Uterus (tissue), 4 donors: ENCODE results near the gene SERPINA4. TPM values are rescaled to one million over a fixed set of nuclear protein-coding genes. Genes with fewer than 3 reads are reported as not detected.

Experiments used
- DNase-seq, 2 donors: peaks; one replicate each; pipeline ENCODE4 v3.0.0-alpha.2; 2019 to 2020
- H3K27ac ChIP-seq, 2 donors: fragments of 200-600 bp; sonication (generic); 1 replicate in 1 of 2; 2 replicates in 1 of 2; pipeline ENCODE4 v1.5.1; 2016 to 2018
- H3K27me3 ChIP-seq, 2 donors: fragments of 200-600 bp; sonication (generic); one replicate each; pipeline ENCODE4 v1.5.1; 2018 to 2019; ENCODE audit warnings: control low read depth in 1 of 2
- H3K36me3 ChIP-seq, 2 donors: fragments of 200-600 bp; sonication (generic); one replicate each; pipeline ENCODE4 v1.5.1; 2019; ENCODE audit warnings: control low read depth in 1 of 2
- H3K4me1 ChIP-seq, 2 donors: fragments of 200-600 bp; sonication (generic); one replicate each; pipeline ENCODE4 v1.5.1; 2018 to 2019; ENCODE audit warnings: control low read depth in 1 of 2
- H3K4me3 ChIP-seq, 2 donors: fragments of 200-600 bp; sonication (generic); 1 replicate in 1 of 2; 2 replicates in 1 of 2; pipeline ENCODE4 v1.5.1; 2018 to 2019; ENCODE audit warnings: mild to moderate bottlenecking in 1 of 2
- H3K9me3 ChIP-seq, 2 donors: fragments of 200-600 bp; sonication (generic); one replicate each; pipeline ENCODE4 v1.5.1; 2019; ENCODE audit warnings: control low read depth in 1 of 2
- POLR2A ChIP-seq, 2 donors: fragments of 450-650 bp; IDR thresholded peaks; one replicate each; pipeline ENCODE4 v1.6.1; 2016; ENCODE audit warnings: antibody characterized with exemption in 2 of 2, mild to moderate bottlenecking in 1 of 2, moderate library complexity in 1 of 2
- intact Hi-C: fragments of 100-400 bp; cut with DNase I; formaldehyde crosslinking; loops from one replicate; pipeline ENCODE4 v1.15.1; 2023; ENCODE audit warnings: low total_unique reads
- total RNA-seq, 4 donors: library from RNA; depleted of rRNA in 3 of 4; stranded (reverse); fragments of >200 nt in 3 of 4; gene quantifications; one replicate each; pipeline versions ENCODE4 v1.1.0 to v1.2.4, GENCODE V29; 2014 to 2023
- TF ChIP-seq, protein P1 (sequence below), 4 experiments: fragments of 200-600 bp in 2 of 4; fragments of 450-650 bp in 2 of 4; sonication (generic) in 2 of 4; IDR thresholded peaks; one replicate each; pipeline ENCODE4 v1.5.1; 2016 to 2019; ENCODE audit warnings: antibody characterized with exemption in 4 of 4, mild to moderate bottlenecking in 2 of 4, moderate library complexity in 1 of 4
- donor health status: DM: yes; HTN: yes; CAD: no.

Gene SERPINA4
- total RNA-seq, 4 donors from 2014 or later, result 0.28 TPM; not detected in 3

DNA sequence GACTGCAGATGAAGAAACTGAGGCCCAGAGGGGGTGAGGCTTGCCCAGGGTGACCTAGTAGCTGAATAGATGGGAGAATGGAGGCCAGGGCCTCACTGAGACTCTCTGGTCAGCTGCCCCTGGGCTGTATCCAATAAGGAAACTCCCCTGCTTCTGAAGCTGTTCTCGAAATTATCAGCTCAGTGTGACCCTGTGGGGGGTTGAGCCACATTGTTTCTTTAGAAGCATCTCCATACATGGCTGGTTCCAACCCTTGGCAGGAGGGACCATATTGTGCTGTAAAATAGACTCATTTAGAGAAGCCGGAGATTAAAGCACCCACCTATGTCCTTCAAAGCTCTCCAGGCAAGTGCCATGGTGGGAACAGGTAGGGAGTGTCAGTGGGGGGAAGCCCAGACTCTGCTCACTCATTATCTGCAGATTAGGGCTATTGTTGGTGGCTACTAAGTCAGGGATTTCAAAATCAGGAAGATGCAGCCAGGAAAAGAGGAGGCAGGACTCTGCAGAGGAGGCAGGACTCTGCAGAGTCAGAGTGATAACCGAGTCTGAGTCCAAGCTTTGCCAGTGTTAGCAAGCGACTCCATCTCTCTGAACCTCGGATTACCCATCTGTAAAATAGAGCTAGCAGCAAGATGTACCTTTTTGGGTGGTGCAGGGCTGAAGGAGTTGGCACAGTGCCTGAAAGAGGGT lies 23.5 kb downstream of the SERPINA4 start:
- Histone ChIP-seq H3K9me3 (no peaks in the 10 kb centered on the region), H3K27ac (no peak overlapping the region), H3K4me1 (no peaks in the 10 kb centered on the region), H3K27me3 (no peaks in the 10 kb centered on the region), H3K36me3 (no peaks in the 10 kb centered on the region), H3K4me3 (no peak overlapping the region)
- no peak for TF ChIP-seq POLR2A (IDR thresholded peaks at IDR 0.05)
- TF ChIP-seq, protein P1, sequence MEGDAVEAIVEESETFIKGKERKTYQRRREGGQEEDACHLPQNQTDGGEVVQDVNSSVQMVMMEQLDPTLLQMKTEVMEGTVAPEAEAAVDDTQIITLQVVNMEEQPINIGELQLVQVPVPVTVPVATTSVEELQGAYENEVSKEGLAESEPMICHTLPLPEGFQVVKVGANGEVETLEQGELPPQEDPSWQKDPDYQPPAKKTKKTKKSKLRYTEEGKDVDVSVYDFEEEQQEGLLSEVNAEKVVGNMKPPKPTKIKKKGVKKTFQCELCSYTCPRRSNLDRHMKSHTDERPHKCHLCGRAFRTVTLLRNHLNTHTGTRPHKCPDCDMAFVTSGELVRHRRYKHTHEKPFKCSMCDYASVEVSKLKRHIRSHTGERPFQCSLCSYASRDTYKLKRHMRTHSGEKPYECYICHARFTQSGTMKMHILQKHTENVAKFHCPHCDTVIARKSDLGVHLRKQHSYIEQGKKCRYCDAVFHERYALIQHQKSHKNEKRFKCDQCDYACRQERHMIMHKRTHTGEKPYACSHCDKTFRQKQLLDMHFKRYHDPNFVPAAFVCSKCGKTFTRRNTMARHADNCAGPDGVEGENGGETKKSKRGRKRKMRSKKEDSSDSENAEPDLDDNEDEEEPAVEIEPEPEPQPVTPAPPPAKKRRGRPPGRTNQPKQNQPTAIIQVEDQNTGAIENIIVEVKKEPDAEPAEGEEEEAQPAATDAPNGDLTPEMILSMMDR (IDR thresholded peaks at IDR 0.05), result no peak
- DNase-seq, result no peak
- intact Hi-C loops, result no loop called here

DNA sequence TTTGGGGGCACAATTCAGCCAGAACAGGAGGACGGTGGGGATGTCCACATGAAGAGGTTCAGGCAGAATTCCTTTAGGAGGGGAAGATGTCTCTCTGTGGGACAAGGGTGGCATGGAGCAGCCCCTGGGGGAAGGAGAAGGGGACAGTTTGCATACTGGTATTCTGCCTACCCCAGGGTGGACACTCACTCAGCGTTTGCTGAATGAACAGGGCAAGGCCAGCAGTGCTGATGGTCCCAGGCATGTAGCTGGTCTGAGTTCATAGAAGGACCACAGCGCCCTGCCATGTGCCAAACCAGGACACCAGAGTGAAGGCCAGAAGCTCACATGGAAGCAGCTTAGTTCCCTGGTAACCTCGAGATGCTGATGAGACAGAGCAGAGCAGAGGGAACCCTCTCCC lies 25.4 kb downstream of the SERPINA4 start:
- Histone ChIP-seq H3K9me3 (no peaks in the 10 kb centered on the region), H3K4me1 (no peaks in the 10 kb centered on the region), H3K36me3 (no peaks in the 10 kb centered on the region), H3K27me3 (no peaks in the 10 kb centered on the region), H3K4me3 (no peak overlapping the region), H3K27ac (no peak overlapping the region)
- no peak for DNase-seq
- no peak for TF ChIP-seq POLR2A (IDR thresholded peaks at IDR 0.05)
- TF ChIP-seq, protein P1 (IDR thresholded peaks at IDR 0.05), result no peak
- intact Hi-C loops, result no loop called here

DNA sequence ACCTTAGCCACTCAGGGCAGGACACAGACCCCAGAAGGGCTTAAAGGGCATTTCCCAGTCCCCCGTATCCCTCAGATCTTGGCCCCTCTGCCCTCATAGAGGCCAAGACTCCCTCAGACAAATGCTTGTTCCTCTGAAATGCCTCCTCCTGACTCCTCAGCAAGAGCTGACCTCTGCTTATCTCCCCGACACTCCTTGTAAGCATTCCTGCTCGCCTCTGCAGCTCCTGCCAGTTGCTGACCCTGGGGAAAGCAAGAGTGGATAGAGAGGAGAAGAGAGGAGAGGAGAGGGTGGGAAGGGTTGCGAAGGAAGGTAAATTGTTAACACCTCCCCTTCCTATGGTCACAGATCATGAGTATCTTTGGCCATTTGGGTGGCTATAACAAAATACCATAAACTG lies 27.1 kb downstream of the SERPINA4 start:
- no peak for DNase-seq
- Histone ChIP-seq H3K36me3 (no peaks in the 10 kb centered on the region), H3K4me3 (no peak overlapping the region), H3K27ac (no peak overlapping the region), H3K9me3 (no peaks in the 10 kb centered on the region), H3K27me3 (no peaks in the 10 kb centered on the region), H3K4me1 (no peaks in the 10 kb centered on the region)
- TF ChIP-seq, protein P1 (IDR thresholded peaks at IDR 0.05), result no peak
- no peak for TF ChIP-seq POLR2A (IDR thresholded peaks at IDR 0.05)
- intact Hi-C loops, result no loop called here

DNA sequence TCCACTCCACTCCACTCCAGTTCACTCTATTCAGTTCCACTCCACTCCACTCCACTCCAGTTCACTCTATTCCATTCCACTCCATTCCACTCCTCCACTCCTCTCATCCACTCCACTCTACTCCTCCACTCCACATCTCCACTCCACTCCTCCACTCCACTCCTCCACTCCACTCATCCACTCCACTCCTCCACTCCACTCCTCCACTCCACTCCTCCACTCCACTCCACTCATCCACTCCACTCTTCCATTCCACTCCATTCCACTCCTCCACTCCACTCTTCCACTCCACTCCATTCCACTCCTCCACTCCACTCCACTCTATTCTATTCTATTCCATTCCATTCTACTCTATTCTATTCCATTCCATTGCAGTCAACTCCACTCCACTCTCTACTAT lies 29.8 kb downstream of the SERPINA4 start:
- H3K27me3 ChIP-seq, result no peaks in the 10 kb centered on the region
- H3K9me3 ChIP-seq, result no peaks in the 10 kb centered on the region
- intact Hi-C loops, result no loop called here
- no peaks in the 10 kb centered on the region for H3K4me1 ChIP-seq
- TF ChIP-seq, protein P1 (IDR thresholded peaks at IDR 0.05), result no peak
- no peak for TF ChIP-seq POLR2A (IDR thresholded peaks at IDR 0.05)
- no peak overlapping the region for H3K4me3 ChIP-seq
- H3K36me3 ChIP-seq, result no peaks in the 10 kb centered on the region
- DNase-seq, result no peak
- no peak overlapping the region for H3K27ac ChIP-seq

DNA sequence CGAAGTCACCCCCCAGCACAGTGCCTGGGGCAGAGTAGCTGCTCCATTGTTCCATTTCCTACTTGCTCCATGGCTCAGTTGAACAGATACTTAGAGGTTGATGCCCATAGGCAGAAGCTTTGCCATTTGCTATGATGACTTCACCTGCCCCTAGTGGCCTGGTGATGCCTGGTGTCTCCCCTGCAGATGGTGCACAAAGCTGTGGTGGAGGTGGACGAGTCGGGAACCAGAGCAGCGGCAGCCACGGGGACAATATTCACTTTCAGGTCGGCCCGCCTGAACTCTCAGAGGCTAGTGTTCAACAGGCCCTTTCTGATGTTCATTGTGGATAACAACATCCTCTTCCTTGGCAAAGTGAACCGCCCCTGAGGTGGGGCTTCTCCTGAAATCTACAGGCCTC lies 30.6 kb downstream of the SERPINA4 start:
- TF ChIP-seq, protein P1 (IDR thresholded peaks at IDR 0.05), result no peak
- no peak for TF ChIP-seq POLR2A (IDR thresholded peaks at IDR 0.05)
- Histone ChIP-seq H3K9me3 (no peaks in the 10 kb centered on the region), H3K4me3 (no peak overlapping the region), H3K36me3 (no peaks in the 10 kb centered on the region), H3K27ac (no peak overlapping the region), H3K4me1 (no peaks in the 10 kb centered on the region), H3K27me3 (no peaks in the 10 kb centered on the region)
- DNase-seq, result no peak
- intact Hi-C loops, result no loop called here
